HG03354 (cell line): ENCODE results near the gene FBXL13.

Experiments used
- ATAC-seq: cut with Tn5 transposase; IDR thresholded peaks from one replicate; pipeline ENCODE4 v1.9.1; 2021; ENCODE audit warnings: mild to moderate bottlenecking; ENCODE audit not compliant: unreplicated experiment, poor library complexity, severe bottlenecking

Gene FBXL13

GRCh38 chr7:102836977-102837376 lies 237.6 kb downstream of the FBXL13 start:
- ATAC-seq, result no peak

GRCh38 chr7:102836191-102836919 lies 238.2 kb downstream of the FBXL13 start:
- ATAC-seq, result no peak

GRCh38 chr7:102834999-102835398 lies 239.6 kb downstream of the FBXL13 start:
- peak; percentile 81 for ATAC-seq

GRCh38 chr7:102834466-102834865 lies 240.1 kb downstream of the FBXL13 start:
- no peak for ATAC-seq

- no peak for ATAC-seq
Measured at GRCh38 chr7:102833343-102833742, 241.3 kb downstream of the FBXL13 start.

- no peak for ATAC-seq
Measured at GRCh38 chr7:102832674-102833073, 241.9 kb downstream of the FBXL13 start.

- ATAC-seq, result no peak
Measured at GRCh38 chr7:102830197-102830596, 244.4 kb downstream of the FBXL13 start.

- no peak for ATAC-seq
Measured at GRCh38 chr7:102829075-102829474, 245.5 kb downstream of the FBXL13 start.

- no peak for ATAC-seq
Measured at GRCh38 chr7:102828286-102828685, 246.3 kb downstream of the FBXL13 start.

GRCh38 chr7:102823390-102824119 lies 251.0 kb downstream of the FBXL13 start:
- ATAC-seq, result no peak

GRCh38 chr7:102821994-102822747 lies 252.4 kb downstream of the FBXL13 start:
- no peak for ATAC-seq

GRCh38 chr7:102819151-102819550 lies 255.4 kb downstream of the FBXL13 start:
- ATAC-seq, result no peak

- ATAC-seq, result no peak
Measured at GRCh38 chr7:102817616-102818573, 256.7 kb downstream of the FBXL13 start.

GRCh38 chr7:102814025-102814471 lies 260.5 kb downstream of the FBXL13 start:
- no peak for ATAC-seq

GRCh38 chr7:102813191-102814024 lies 261.2 kb downstream of the FBXL13 start:
- ATAC-seq, result no peak

GRCh38 chr7:102811942-102812678 lies 262.5 kb downstream of the FBXL13 start:
- no peak for ATAC-seq

GRCh38 chr7:102810916-102811315 lies 263.7 kb downstream of the FBXL13 start:
- ATAC-seq, result no peak

- no peak for ATAC-seq
Measured at GRCh38 chr7:102806613-102807012, 268.0 kb downstream of the FBXL13 start.
